DND-41 (cell line): ENCODE results near the gene SMURF2.

Source experiments
- EZH2 ChIP-seq: IDR thresholded peaks from 3 replicates; pipeline ENCODE4 v1.6.1; 2012; ENCODE audit warnings: borderline replicate concordance, low read depth, mild to moderate bottlenecking, moderate library complexity, low read length, inconsistent platforms; ENCODE audit not compliant: severe bottlenecking
- TF ChIP-seq, protein P1 (sequence below): IDR thresholded peaks from 2 replicates; pipeline ENCODE4 v1.5.1; 2012; ENCODE audit warnings: borderline replicate concordance, low read length, moderate library complexity, mild to moderate bottlenecking; ENCODE audit not compliant: poor library complexity, severe bottlenecking; ENCODE audit errors: extremely low read depth

GRCh38 chr17:64572682-64573154 lies 89.4 kb downstream of the SMURF2 start:
- TF ChIP-seq EZH2 = no peak
- TF ChIP-seq, protein P1, sequence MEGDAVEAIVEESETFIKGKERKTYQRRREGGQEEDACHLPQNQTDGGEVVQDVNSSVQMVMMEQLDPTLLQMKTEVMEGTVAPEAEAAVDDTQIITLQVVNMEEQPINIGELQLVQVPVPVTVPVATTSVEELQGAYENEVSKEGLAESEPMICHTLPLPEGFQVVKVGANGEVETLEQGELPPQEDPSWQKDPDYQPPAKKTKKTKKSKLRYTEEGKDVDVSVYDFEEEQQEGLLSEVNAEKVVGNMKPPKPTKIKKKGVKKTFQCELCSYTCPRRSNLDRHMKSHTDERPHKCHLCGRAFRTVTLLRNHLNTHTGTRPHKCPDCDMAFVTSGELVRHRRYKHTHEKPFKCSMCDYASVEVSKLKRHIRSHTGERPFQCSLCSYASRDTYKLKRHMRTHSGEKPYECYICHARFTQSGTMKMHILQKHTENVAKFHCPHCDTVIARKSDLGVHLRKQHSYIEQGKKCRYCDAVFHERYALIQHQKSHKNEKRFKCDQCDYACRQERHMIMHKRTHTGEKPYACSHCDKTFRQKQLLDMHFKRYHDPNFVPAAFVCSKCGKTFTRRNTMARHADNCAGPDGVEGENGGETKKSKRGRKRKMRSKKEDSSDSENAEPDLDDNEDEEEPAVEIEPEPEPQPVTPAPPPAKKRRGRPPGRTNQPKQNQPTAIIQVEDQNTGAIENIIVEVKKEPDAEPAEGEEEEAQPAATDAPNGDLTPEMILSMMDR = no peak
